Activated T-helper 1 cell treated with anti-CD3 and anti-CD28 coated beads, Interleukin-2, amount 50 U/mL, for 16 hours (primary cell): ENCODE measurements around the gene AMZ1.
"Not testable (repeated sequence)": the region's sequence is repeated elsewhere in the genome, so short reads cannot be mapped to it uniquely, and the experiment has no call there.

Experiments
- DNase-seq, 2 donors: peaks; one replicate each; pipeline ENCODE4 v3.0.0-alpha.2; 2020; ENCODE audit warnings: low read depth in 1 of 2, low spot score in 1 of 2

Gene AMZ1

GRCh38 chr7:2666588-2667250 is 21.3 kb upstream of the AMZ1 start:
- DNase-seq = no peak

- no peak for DNase-seq
These were observed 20.2 kb upstream of the AMZ1 start for GRCh38 chr7:2667843-2668242.

GRCh38 chr7:2668401-2668800 is 19.6 kb upstream of the AMZ1 start:
- DNase-seq = no peak

GRCh38 chr7:2670171-2670570 is 17.8 kb upstream of the AMZ1 start:
- DNase-seq = no peak

GRCh38 chr7:2670720-2671391 is 17.1 kb upstream of the AMZ1 start:
- DNase-seq = peak; percentile 45 to 55

DNA sequence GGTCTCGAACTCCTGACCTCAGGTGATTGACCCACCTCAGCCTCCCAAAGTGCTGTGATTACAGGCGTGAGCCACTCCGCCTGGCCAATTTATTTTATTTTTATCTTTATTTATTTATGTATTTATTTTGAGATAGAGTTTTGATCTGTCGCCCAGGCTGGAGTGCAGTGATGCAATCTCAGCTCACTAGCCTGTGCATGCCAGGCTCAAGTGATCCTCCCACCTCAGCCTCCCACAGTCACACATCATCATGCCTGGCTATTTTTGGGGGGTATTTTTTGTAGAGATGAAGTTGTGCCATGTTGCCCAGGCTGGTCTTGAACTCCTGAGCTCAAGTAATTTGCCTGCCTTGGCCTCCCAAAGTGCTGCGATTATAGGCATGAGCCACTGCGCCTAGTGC is 14.8 kb upstream of the AMZ1 start:
- not testable (repeated sequence) for DNase-seq

DNA sequence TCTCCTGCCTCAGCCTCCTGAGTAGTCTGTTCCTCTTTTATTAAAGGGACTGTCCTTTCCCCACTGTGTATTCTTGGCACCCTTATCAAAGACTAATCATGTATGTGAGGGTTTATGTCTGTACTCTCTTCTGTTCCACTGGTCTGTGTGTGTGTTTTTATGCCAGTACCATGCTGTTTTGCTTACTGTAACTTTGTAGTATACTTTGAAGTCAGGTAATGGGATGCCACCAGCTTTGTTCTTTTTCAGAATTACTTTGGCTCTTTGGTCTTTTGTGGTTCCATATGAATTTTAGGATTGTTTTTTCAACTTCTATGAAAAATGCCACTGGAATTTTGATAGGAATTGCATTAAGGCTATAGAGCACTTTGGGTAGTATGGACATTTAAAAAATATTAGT is 14.1 kb upstream of the AMZ1 start:
- DNase-seq = no peak

DNA sequence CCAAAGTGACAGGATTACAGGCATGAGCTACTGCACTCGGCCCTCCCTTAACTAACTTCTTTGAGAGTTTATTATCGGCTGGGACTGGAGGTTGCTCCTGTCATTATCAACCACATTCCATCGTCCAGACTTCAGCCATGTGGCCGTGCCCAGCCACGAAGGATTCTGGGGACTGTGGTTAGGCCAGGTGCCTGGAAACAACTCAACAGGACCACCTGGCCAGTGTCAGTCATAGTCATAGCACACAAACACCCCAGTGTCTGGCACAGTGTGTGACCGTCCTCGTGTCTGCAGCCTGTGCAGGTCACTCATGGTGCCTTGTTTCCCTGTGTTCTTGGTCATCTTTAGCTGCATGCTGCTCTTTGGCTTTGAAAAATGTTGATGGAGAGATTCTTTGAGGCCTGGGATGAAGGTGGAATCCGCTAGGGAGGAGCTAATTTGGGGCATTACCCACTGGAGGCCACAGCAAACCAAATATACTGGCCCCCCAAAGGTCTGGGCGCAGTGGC is 12.7 kb upstream of the AMZ1 start:
- no peak for DNase-seq

DNA sequence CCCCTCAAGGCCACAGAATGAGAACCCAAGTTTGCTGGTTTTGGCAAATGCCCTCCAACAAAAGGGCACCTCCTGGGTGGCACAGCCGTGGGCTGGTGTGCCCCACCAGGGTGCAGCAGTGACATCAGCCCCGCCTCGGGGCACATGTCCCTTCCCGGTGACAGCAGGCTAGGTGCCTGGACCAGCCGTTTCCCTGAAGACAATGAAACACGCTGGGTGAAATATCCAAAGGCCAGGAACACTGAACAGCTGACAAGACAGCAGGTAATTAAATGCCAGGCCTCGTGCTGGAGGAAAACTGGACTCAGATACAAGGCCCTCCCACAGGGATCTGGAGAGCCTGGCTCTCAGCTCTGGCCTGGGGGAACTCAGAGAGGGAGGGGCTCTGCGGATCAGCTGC is 11.4 kb upstream of the AMZ1 start:
- not testable (repeated sequence) for DNase-seq

DNA sequence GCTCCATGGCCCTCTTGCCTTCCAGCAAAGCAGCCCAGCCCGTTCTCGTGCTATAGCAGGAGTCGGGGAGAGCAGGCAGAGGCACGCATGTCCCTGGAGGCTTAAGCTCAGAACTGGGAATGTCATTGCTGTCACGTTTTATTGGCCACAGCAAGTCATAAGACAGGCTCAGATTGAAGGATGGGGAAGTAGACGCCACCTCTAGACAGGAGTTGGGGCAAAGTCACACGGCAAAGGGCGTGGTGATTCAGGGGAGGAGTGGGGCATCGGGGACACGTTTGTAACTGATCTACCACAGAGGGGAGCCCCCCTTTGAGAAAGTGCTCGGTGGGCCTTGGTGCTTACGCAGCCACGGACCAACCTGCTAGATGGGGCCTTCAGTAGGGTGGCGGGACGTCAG is 9.5 kb upstream of the AMZ1 start:
- DNase-seq = not testable (repeated sequence)

DNA sequence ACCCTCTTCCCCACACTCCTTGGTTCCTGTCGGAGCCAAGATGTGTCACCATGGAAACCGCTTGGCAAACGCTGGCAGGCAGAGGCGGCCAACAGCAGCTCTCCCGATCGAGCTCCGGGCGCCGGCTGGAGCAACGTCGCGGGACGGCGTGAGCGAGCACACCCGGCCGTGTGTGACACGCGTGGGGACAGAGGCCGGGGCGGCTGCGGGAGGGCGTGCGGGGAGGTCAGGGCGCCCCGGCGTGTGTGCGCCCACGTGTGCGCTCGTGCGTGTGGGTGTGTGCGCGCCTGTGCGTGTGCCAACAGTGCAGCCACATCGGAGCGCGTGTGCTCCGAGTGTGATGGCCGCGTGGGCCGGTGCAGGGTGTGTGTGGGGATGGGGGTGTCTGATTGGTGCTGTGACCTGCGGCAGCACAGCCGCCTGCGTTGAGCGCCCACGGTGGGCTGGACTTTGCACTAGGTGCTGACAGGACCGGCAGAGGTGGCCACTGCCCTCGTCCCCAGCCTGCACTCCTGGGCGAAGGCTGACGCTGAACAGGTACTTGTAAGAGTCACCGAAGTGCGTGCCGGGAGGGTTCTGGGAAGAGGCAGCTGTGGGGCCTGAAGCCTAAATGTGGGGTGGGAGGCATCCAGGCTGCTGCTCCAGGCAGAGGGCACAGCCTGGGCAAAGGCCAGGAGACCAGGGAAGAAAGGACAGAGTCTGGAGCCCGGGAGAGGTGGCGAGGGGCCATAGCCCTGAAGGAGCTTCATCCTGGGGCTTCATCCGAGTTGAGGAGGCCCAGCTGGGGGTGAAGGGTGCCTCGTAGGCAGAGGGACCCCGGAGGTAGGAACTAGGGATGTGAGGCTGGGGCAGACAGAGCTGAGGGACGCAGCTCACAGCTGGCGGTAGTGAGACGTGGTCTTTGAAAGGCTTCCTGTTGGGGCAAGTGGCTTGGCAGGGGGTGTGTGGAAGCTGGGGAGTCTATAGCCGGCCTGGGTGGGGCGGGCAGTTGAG is 8.6 kb upstream of the AMZ1 start:
- not testable (repeated sequence) for DNase-seq

GRCh38 chr7:2680256-2680655 is 7.7 kb upstream of the AMZ1 start:
- DNase-seq = no peak

DNA sequence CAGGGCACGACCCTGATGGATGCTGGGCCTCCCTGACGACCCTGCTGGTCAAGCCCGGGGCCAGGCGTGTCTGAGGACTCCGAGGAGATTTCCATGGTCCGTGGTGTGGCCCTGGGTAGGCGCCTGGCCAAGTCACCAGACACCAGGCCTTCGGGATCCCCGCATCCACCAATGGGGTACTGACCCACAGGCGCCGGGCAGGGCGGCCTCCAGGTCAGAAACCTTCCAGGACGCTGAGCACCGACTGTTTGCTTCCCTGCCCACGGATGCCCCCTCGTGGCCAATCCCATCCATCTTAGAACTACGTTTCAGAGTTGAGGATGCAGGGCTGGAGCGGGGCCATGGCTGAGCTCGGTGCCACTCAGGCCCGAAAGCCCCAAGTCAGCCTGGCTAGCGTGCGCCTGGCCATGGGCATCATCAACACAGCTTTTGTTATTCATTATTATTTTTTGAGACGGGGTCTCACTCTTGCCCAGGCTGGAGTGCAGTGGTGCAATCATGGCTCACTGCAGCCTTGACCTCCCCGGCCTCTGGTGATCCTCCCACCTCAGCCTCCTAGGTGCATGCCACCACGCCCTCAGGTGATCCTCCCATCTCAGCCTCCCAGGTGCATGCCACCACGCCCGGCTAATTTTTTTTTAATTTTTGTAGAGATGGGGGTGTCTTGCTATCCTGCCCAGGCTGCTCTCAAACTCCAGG is 7.1 kb upstream of the AMZ1 start:
- peak; percentile 17 to 23 for DNase-seq

DNA sequence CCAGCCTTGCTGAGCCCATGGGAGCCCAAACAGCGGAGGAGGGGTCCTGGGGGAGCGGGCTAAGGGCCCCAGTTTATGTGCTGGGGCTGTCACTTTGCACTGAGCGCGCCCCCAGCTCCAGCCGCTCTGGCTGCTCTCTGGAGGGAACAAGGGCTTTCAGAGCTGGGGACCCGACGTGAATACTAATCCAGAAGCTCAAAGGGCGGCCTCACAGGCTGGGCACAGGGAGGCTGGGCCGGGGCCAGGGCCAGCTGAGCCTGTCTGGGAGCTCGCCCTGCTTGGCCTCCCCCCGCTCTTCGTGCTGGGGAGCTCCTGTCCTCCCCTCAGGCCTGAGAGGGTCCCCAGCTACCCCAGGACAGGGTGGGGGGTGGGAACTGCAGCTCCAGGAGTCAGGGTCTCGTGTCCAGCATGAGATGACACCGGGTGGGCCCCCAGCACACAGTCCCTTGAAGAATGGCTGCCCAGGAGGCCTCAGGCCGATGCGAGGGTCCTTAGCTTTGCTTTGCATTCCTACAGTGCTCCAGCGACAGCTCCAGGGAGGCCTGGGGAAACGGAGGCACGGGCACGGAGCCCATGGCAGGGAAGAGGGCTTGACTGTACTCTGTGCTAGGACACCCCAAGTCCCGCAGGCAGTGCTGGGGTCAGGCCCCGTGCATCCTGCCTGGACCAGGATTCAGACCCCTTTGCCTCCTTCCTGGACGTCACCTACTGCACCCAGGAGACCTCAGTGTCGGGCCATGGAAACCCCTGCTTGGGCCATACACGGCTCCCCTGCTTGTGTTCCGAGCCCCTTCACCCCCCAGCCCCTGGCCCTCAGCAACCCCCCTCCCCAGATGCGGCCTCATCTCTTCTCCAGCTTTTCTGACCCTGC is 5.8 kb upstream of the AMZ1 start:
- DNase-seq = no peak

DNA sequence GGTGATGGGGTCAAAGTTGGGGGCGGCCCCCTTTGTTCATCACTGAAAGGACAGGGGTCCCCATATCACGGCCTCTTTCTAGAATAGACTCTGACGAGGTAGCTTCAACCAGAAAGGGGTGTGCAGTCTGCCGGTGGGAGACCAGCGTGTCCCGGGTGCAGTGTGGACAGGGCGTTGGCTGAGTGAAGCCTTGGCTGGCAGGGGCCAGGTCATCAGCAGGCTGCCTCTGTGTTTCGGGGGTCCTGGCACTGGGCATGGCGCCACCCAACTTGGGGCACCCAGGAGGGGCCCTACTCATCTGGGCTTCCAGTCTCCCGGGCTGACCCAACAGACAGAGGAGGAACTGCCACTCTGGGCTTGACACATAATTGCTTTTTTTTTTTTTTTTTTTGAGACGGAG is 3.5 kb upstream of the AMZ1 start:
- DNase-seq = no peak

DNA sequence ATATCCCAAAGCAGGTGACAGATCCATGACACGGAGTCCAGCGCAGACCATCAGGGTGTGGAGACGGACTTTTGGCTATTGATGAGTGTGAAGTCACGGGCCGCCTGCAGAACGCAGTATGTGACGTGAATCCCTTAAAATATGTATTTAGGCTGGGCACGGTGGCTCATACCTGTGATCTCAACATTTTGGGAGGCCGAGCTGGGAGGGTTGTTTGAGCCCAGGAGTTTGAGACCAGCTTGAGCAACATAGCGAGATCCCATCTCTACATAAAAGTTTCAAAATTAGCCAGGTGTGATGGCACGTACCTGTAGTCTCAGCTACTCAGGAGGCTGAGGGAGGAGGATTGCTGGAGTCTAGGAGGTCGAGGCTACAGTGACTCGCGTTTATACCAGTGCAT is 1.9 kb upstream of the AMZ1 start:
- DNase-seq = no peak

DNA sequence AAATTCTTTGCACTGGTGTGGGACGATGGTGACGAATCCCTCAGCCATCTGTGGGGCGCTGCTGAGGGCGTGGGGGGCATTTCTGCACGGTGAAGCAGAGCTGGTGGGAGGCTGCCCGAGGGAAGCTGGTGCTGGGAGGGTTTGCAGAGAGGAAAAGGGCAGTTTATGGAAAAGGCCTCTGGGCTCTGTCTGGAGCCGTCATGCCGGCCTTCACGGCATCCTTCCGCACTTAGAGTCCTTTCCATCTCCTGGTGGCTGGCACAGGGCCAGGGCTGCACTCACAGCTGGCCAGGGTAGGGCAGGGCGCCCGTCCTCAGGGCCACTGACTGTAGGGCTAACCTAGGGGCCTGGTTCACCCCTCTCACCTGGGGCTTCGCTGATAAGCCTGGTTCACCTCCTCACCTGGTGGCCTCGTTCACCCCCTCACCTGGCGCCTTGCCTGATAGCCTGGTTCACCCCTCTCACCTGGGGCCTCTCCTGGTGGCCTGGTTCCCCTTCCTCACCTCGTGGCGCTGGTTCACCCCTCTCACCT is 598 bp upstream of the AMZ1 start:
- no peak for DNase-seq

DNA sequence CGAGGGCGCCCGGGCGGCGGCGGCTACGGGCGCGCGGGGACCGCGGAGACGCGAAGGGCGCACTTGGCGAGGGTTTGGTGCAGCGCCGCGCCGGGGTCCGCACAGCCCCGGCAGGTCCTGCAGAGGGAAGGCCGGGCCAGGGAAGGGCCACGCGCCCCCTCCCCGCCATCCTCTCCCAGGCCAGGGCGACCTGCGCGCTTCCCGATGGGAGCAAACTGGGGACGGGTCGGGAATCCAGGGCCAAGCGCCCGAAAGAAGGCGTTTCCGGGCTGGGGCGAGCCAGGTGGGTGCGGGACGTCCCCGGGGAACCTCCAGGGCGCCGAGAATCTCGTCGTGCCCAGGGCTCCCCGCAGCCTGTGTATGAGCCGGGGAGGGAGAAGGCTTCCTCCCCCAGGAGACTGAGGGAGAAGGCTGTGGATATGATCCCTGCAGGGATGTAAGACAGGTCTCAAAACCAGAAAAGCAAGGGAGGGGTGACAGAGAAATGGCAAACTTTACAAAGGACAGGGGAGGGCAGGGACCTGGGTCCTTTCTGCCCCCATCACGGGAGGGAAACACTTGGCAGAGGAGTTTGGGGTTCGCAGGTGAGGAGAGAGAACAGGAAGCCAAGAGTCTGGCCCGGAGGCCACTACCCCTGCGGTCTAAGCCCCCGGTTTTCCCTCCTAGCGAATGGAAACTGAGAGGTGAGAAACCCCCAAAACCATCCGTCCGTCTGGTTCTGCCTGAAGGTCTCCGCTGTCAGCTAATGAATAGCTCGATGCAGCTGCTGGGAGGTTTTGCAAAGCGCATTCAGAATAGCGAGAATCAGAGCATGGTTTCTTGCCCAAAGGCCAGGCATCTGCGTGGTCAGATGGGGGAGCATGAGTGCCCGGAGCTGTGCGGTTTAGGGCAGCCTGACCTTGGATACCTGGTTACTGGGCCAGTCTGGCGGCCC is 674 bp downstream of the AMZ1 start:
- no peak for DNase-seq
